Embryonic facial prominence (tissue), 1 donor: Measurements from ENCODE around the gene CHAC2.
"Not testable (repeated sequence)": the region's sequence is repeated elsewhere in the genome, so short reads cannot be mapped to it uniquely, and the experiment has no call there.

ENCODE experiments used
- DNase-seq: peaks from one replicate; pipeline ENCODE4 v3.0.0-alpha.2; 2016; ENCODE audit errors: extremely low spot score

The CHAC2 gene

GRCh38 chr2:53767405-53768241 lies at the start of gene CHAC2:
Gene CHAC2 (plus strand): TSS chr2:53767804. CDS start chr2:53767887, 83 bp downstream.
- no peak for DNase-seq

- DNase-seq = not testable (repeated sequence)
Measured at GRCh38 chr2:53720944-53721343, 46.7 kb upstream of the CHAC2 start.

GRCh38 chr2:53724536-53724935 lies 43.1 kb upstream of the CHAC2 start:
- no peak for DNase-seq

GRCh38 chr2:53725662-53726061 lies 41.9 kb upstream of the CHAC2 start:
- DNase-seq = no peak

- no peak for DNase-seq
Measured at GRCh38 chr2:53727921-53728320, 39.7 kb upstream of the CHAC2 start.

DNA sequence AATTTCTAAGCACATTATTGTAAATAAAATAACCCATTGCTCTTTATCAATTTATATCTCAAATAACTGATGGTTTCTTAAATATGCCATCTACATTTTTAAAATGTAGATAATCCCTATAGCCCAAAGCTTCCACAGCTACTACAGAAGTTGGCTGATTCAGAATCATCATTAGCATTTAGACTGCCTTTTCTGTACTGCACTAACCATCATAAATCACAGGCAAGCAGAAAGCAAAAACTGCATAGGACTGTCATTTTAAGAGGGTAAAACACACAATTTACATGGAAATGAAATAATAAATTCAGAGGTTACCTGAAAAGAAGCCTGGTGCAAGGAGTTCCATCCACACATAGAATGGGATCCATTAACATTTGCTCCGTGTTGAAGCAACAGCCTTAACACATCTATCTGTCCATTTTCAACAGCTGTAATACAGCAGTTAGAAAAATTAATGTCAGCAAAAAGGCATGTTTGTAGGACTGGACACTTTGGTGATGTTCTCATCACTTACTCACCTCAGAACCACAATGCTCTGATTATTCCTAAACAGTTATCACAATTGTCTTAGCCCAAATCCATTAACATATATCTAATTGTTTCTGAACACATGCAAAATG lies 38.4 kb upstream of the CHAC2 start:
- DNase-seq = no peak

DNA sequence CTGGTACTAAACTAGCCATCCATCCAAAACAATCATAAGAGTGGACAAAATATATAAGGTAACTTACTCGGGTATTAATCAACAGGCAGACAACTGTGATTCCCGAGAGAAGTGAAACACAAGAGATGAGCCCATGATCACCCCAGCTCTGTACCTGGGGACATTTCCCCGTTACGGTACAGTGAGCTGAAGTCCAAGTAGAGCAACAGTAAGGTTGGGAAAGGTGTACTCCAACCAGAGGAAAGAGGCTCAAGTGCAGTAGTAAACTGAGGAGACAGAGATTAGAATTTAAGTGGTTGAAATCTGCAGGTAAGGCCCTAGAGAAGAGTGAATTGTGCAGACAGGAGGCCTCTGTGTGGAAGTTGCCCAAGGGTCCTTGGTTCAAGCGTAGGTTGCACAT lies 30.5 kb upstream of the CHAC2 start:
- no peak for DNase-seq

- no peak for DNase-seq
Measured at GRCh38 chr2:53739032-53739431, 28.6 kb upstream of the CHAC2 start.

- DNase-seq = no peak
Measured at GRCh38 chr2:53740170-53740569, 27.4 kb upstream of the CHAC2 start.

DNA sequence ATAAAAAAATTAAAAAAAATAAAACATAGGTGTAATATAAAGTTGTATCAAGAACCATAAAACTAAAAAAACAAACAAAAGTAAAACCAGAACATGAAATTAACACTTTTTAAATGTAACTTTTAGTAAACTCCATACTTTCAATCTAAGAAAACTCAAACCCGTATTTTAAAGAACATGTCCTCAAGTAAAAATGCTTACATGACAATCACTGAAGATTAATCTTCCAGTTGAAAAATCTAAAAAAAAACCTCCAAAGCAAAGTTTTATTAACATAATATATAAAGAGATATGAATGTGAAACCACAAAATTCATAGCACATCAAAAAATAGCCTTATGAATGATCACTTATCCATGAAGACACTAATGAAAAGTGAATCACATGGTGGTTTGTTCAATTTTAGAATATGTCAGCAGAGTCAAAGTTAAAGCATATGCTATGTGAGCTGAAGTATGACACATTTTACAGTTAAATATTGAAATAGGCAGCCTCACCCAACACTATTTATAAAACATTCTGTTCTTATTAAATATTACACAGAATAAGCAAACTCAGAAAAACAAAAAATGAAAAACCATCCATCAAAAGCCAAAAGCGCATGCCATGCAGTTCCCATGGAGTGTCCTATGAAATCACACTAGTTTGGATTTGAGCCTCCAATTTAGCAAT lies 23.1 kb upstream of the CHAC2 start:
- DNase-seq = no peak

DNA sequence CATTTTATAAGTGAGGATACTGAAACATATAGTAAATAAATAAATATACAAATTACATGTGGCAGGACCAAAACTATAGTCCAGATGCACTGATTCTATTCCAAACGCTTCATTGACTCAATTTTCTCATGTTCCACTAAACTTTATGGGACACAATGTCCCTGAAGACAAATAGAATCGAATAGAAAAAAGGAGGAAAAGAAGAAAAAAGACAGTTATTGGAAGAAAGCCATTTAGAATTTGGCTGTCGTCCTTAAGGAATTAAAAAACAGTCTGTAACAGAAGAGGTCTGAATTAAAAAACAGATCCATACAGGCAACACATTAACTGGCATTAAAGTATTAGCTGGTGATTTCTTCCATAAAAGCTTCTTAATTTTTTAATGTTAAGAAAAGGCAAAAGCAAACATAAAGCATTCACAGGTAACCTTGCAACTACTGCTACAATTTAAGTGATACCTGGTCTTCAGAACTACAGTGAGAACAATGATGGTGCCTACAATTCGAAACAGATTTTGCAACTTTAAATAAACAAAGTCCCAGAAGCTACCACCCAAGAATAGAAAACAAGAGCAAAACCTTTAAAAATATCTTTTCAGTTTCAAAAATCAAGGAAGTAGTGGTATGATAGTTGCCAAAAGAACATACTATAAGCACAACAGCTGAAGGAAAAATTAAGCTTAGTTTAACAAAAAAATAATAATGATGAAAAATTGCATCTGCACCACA lies 17.4 kb upstream of the CHAC2 start:
- no peak for DNase-seq

DNA sequence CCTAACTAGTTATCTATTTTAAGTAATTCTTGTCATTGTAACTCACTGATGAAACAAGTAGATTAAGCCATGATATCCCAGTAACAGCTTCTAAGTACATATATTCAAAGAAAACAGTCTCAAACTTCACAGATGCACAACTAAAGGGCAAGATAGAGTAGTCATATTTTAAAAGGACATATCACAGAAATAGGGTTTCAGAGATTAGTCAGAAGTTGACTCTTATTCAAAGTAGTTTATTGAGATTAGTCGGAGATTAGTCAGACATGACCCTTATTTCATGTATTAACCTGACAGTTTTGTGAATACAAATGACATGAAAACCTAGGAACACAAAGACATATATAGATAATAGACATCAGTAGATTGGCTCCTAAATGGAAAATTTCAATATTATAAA lies 15.9 kb upstream of the CHAC2 start:
- DNase-seq = no peak

DNA sequence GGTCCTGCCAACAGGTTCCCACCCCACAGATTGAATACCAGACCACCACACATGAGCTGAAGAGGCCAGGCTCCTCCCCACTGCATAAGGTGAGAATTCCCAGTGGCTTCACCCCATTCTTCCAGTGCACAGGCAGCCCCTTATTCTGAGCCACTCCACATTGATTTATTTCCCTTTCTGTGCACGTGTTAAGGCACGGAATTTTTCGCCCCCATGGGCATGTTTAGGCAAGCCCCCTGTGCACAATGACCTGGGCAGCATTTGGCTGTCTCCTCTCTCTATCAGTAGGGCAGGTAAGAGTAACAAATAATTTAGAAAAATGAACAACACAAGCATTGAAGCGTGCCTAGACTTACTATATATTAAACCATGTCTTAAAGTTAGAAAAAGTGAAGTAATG lies 15.2 kb upstream of the CHAC2 start:
- DNase-seq = no peak

- DNase-seq = no peak
Measured at GRCh38 chr2:53753041-53753440, 14.6 kb upstream of the CHAC2 start.

GRCh38 chr2:53755121-53755520 lies 12.5 kb upstream of the CHAC2 start:
- no peak for DNase-seq

DNA sequence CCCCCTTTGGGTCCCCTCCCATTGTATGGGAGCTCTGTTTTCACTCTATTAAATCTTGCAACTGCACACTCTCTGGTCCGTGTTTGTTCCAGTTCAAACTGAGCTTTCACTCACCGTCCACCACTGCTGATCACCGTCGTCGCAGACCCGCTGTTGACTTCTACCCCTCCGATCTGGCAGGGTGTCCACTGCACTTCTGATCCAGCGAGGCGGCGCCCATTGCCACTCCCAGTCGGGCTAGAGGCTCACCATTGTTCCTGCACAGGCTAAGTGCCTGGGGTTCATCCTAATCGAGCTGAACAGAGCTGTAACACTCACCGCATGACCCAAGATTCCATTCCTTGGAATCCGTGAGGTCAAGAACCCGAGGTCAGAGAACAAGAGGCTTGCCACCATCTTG lies 11.0 kb upstream of the CHAC2 start:
- no peak for DNase-seq

GRCh38 chr2:53757206-53757605 lies 10.4 kb upstream of the CHAC2 start:
- DNase-seq = not testable (repeated sequence)

GRCh38 chr2:53765767-53766166 lies 1.8 kb upstream of the CHAC2 start:
- DNase-seq = no peak

GRCh38 chr2:53768242-53768542 lies 588 bp downstream of the CHAC2 start:
- DNase-seq = no peak

DNA sequence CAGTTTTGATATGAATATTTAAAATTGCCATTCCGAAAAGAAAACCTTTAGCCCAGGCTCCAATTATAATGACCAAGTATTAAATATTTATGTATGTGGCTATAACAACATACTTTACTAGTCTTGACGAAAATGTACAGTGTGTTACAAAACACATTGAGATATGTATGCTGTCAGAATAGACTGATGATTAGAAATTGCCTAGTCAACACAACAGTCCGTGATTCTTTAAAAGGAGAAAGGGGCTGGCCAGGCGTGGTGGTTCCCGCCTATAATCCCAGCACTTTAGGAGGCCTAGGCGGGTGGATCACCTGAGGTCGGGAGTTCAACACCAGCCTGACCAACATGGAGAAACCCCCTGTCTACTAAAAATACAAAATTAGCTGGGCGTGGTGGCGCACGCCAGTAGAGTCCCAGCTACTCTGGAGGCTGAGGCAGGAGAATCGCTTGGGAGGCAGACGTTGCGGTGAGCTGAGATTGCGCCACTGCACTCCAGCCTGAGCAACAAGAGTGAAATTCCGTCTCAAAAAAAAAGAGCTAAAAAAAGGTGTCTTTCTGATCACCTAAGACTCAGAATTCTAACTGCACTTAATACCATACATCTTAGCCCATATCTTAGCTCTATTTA lies 1.8 kb downstream of the CHAC2 start:
- no peak for DNase-seq

- DNase-seq = no peak
Measured at GRCh38 chr2:53770264-53770663, 2.7 kb downstream of the CHAC2 start.

GRCh38 chr2:53777134-53777533 lies 9.5 kb downstream of the CHAC2 start:
- DNase-seq = no peak
